ENCODE measurements around the gene USP1.
A peak's percentile ranks its signal among the peaks of the same experiment; 100 is the strongest.

Gene USP1
- total RNA-seq, result 155 to 170 reads per million in 2 experiments

- peak; percentile 98 for DNase-seq (ENCODE audit: low read depth)
Measured at GRCh38 chr1:62436466-62437272, at the start of gene USP1. Gene USP1 (plus strand): TSS chr1:62437049. CDS start chr1:62439868, 2,819 bp downstream.

GRCh38 chr1:62389531-62389930, 47.3 kb upstream of the USP1 start:
- no peak for DNase-seq (ENCODE audit: low read depth)

- DNase-seq (ENCODE audit: low read depth), result no peak
Measured at GRCh38 chr1:62390071-62390470, 46.8 kb upstream of the USP1 start.

- no peak for DNase-seq (ENCODE audit: low read depth)
Measured at GRCh38 chr1:62391369-62391971, 45.4 kb upstream of the USP1 start.

- DNase-seq (ENCODE audit: low read depth), result no peak
Measured at GRCh38 chr1:62392951-62393350, 43.9 kb upstream of the USP1 start.

- no peak for DNase-seq (ENCODE audit: low read depth)
Measured at GRCh38 chr1:62394646-62395045, 42.2 kb upstream of the USP1 start.

GRCh38 chr1:62395291-62395690, 41.6 kb upstream of the USP1 start:
- no peak for DNase-seq (ENCODE audit: low read depth)

- DNase-seq (ENCODE audit: low read depth), result no peak
Measured at GRCh38 chr1:62396871-62397270, 40.0 kb upstream of the USP1 start.

GRCh38 chr1:62397301-62397700, 39.5 kb upstream of the USP1 start:
- no peak for DNase-seq (ENCODE audit: low read depth)

GRCh38 chr1:62398377-62398776, 38.5 kb upstream of the USP1 start:
- DNase-seq (ENCODE audit: low read depth), result no peak

- no peak for DNase-seq (ENCODE audit: low read depth)
Measured at GRCh38 chr1:62401034-62401760, 35.7 kb upstream of the USP1 start.

- no peak for DNase-seq (ENCODE audit: low read depth)
Measured at GRCh38 chr1:62405247-62405646, 31.6 kb upstream of the USP1 start.

- DNase-seq (ENCODE audit: low read depth), result no peak
Measured at GRCh38 chr1:62406576-62406975, 30.3 kb upstream of the USP1 start.

- no peak for DNase-seq (ENCODE audit: low read depth)
Measured at GRCh38 chr1:62407398-62408009, 29.3 kb upstream of the USP1 start.

- no peak for DNase-seq (ENCODE audit: low read depth)
Measured at GRCh38 chr1:62415687-62416086, 21.2 kb upstream of the USP1 start.

GRCh38 chr1:62417351-62417999, 19.4 kb upstream of the USP1 start:
- DNase-seq (ENCODE audit: low read depth), result no peak

- no peak for DNase-seq (ENCODE audit: low read depth)
Measured at GRCh38 chr1:62420214-62420613, 16.6 kb upstream of the USP1 start.

- DNase-seq (ENCODE audit: low read depth), result no peak
Measured at GRCh38 chr1:62423580-62424242, 13.1 kb upstream of the USP1 start.

- no peak for DNase-seq (ENCODE audit: low read depth)
Measured at GRCh38 chr1:62424411-62424810, 12.4 kb upstream of the USP1 start.

- no peak for DNase-seq (ENCODE audit: low read depth)
Measured at GRCh38 chr1:62425041-62425440, 11.8 kb upstream of the USP1 start.

GRCh38 chr1:62426237-62426636, 10.6 kb upstream of the USP1 start:
- DNase-seq (ENCODE audit: low read depth), result no peak

Data from T follicular helper cell (primary cell).